ENCODE measurements around the gene RAB31.

GRCh38 chr18:9720327-9720726 is 12.2 kb downstream of the RAB31 start:
- TF ChIP-seq EZH2 (IDR thresholded peaks at IDR 0.05; ENCODE audit: borderline replicate concordance) (no peak), CTCF (IDR thresholded peaks at IDR 0.05; ENCODE audit: poor library complexity) (no peak), EZH2phosphoT487 (IDR thresholded peaks at IDR 0.05; ENCODE audit: low read depth, severe bottlenecking, unreplicated experiment) (no peak)
